SHP77 treated with DMSO at 0.1 percent for 48 hours (cell line): Measurements from ENCODE around the gene PCDHA1.

Experiments used
- DNase-seq: peaks from one replicate; lab custom pipeline; 2025; lab: John Stamatoyannopoulos, UW

PCDHA1 gene

GRCh38 chr5:141042555-141042954 lies 256.6 kb downstream of the PCDHA1 start:
- DNase-seq: no peak

- peak; percentile 61 for DNase-seq
These were observed 264.9 kb downstream of the PCDHA1 start, which contains the start of gene PCDHB1 for GRCh38 chr5:141050622-141051520. PCDHB1 (plus strand) TSS chr5:141051374; CDS start chr5:141051471, 97 bp downstream.

- no peak for DNase-seq
These were observed 265.6 kb downstream of the PCDHA1 start for GRCh38 chr5:141051521-141051866.
